Osteocyte (in vitro differentiated cells): ENCODE results near the gene PLPPR5. TPM values are rescaled to one million over a fixed set of nuclear protein-coding genes. Genes with fewer than 3 reads are reported as not detected.

Experiments used
- DNase-seq: peaks from one replicate; pipeline ENCODE4 v3.0.0; 2021; ENCODE audit warnings: mixed read lengths; ENCODE audit not compliant: unreplicated experiment; ENCODE audit errors: extremely low spot score
- H3K27ac Mint-ChIP-seq: one replicate; pipeline ENCODE4 v1.8.0; 2021; ENCODE audit warnings: mild to moderate bottlenecking, mixed read lengths; ENCODE audit not compliant: unreplicated experiment
- H3K27me3 Mint-ChIP-seq: one replicate; pipeline ENCODE4 v1.8.0; 2021; ENCODE audit warnings: mixed read lengths; ENCODE audit not compliant: unreplicated experiment
- H3K36me3 Mint-ChIP-seq: one replicate; pipeline ENCODE4 v1.8.0; 2021; ENCODE audit warnings: mixed read lengths; ENCODE audit not compliant: unreplicated experiment
- H3K4me1 Mint-ChIP-seq: one replicate; pipeline ENCODE4 v1.8.0; 2021; ENCODE audit warnings: mixed read lengths; ENCODE audit not compliant: unreplicated experiment
- H3K4me3 Mint-ChIP-seq: one replicate; pipeline ENCODE4 v1.8.0; 2021; ENCODE audit warnings: mild to moderate bottlenecking, moderate library complexity, mixed read lengths; ENCODE audit not compliant: unreplicated experiment
- H3K9me3 Mint-ChIP-seq: one replicate; pipeline ENCODE4 v1.8.0; 2021; ENCODE audit warnings: mixed read lengths; ENCODE audit not compliant: unreplicated experiment
- total RNA-seq: library from RNA; stranded (reverse); gene quantifications from 2 replicates; pipeline ENCODE4 v1.2.1, GENCODE V29; 2021
- TF ChIP-seq, protein P1 (sequence below): fragments of 200-600 bp; sonication (generic); IDR thresholded peaks from 2 replicates; pipeline ENCODE4 v1.5.0; 2021; ENCODE audit warnings: antibody characterized with exemption, mild to moderate bottlenecking, moderate library complexity

Gene PLPPR5
- total RNA-seq, 1 donor from 2014 or later = not detected

- TF ChIP-seq, protein P1, sequence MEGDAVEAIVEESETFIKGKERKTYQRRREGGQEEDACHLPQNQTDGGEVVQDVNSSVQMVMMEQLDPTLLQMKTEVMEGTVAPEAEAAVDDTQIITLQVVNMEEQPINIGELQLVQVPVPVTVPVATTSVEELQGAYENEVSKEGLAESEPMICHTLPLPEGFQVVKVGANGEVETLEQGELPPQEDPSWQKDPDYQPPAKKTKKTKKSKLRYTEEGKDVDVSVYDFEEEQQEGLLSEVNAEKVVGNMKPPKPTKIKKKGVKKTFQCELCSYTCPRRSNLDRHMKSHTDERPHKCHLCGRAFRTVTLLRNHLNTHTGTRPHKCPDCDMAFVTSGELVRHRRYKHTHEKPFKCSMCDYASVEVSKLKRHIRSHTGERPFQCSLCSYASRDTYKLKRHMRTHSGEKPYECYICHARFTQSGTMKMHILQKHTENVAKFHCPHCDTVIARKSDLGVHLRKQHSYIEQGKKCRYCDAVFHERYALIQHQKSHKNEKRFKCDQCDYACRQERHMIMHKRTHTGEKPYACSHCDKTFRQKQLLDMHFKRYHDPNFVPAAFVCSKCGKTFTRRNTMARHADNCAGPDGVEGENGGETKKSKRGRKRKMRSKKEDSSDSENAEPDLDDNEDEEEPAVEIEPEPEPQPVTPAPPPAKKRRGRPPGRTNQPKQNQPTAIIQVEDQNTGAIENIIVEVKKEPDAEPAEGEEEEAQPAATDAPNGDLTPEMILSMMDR = no peak
- no peaks in the 10 kb centered on the region for H3K36me3 Mint-ChIP-seq
- DNase-seq = no peak
- no peak overlapping the region for H3K27ac Mint-ChIP-seq
- peaks cover 44% of the 10 kb centered on the region for H3K27me3 Mint-ChIP-seq
- H3K4me1 Mint-ChIP-seq = no peaks in the 10 kb centered on the region
- no peak overlapping the region for H3K4me3 Mint-ChIP-seq
- no peaks in the 10 kb centered on the region for H3K9me3 Mint-ChIP-seq
Measured at GRCh38 chr1:98969798-98970490, 34.7 kb downstream of the PLPPR5 start.

- H3K27me3 Mint-ChIP-seq = peaks cover 32% of the 10 kb centered on the region
- DNase-seq = no peak
- TF ChIP-seq, protein P1 = no peak
- no peaks in the 10 kb centered on the region for H3K9me3 Mint-ChIP-seq
- H3K27ac Mint-ChIP-seq = no peak overlapping the region
- H3K36me3 Mint-ChIP-seq = no peaks in the 10 kb centered on the region
- H3K4me3 Mint-ChIP-seq = no peak overlapping the region
- no peaks in the 10 kb centered on the region for H3K4me1 Mint-ChIP-seq
Measured at GRCh38 chr1:98967122-98967521, 37.5 kb downstream of the PLPPR5 start.

DNA sequence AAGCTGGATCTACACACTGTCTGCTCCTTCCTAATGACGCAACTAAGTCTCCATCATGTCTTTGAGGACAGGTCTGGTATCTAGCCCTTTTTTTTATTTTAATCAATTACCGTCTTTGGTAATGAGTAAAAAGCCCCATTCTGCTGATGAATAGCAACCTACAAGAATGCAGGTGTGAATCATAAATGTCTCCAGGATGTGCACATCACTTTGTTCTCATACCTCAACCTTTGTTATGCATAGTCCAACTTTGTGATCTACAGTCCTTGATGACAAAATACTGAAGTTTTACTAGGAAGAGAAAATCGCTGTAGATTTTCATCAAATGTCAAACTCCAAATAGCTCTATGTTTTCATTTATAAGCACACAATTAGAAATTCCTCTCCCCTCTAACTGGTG, 39.3 kb downstream of the PLPPR5 start:
- Mint-ChIP-seq H3K4me3 (no peak overlapping the region), H3K27ac (no peak overlapping the region), H3K36me3 (no peaks in the 10 kb centered on the region), H3K4me1 (no peaks in the 10 kb centered on the region), H3K27me3 (peaks cover 32% of the 10 kb centered on the region), H3K9me3 (no peaks in the 10 kb centered on the region)
- TF ChIP-seq, protein P1 = no peak
- no peak for DNase-seq

- Mint-ChIP-seq H3K36me3 (no peaks in the 10 kb centered on the region), H3K27ac (no peak overlapping the region), H3K27me3 (peaks cover 33% of the 10 kb centered on the region), H3K9me3 (no peaks in the 10 kb centered on the region), H3K4me3 (no peak overlapping the region), H3K4me1 (no peaks in the 10 kb centered on the region)
- no peak for DNase-seq
- TF ChIP-seq, protein P1 = no peak
Measured at GRCh38 chr1:98964198-98964597, 40.5 kb downstream of the PLPPR5 start.

- Mint-ChIP-seq H3K9me3 (no peaks in the 10 kb centered on the region), H3K4me3 (no peak overlapping the region), H3K4me1 (no peaks in the 10 kb centered on the region), H3K27me3 (peaks cover 33% of the 10 kb centered on the region), H3K36me3 (no peaks in the 10 kb centered on the region), H3K27ac (no peak overlapping the region)
- TF ChIP-seq, protein P1 = no peak
- no peak for DNase-seq
Measured at GRCh38 chr1:98963064-98963758, 41.5 kb downstream of the PLPPR5 start.
